ENCODE results near the gene SLFN12. TPM values are rescaled to one million over a fixed set of nuclear protein-coding genes. Genes with fewer than 3 reads are reported as not detected.
"Not testable (repeated sequence)": the region's sequence is repeated elsewhere in the genome, so short reads cannot be mapped to it uniquely, and the experiment has no call there.

The SLFN12 gene
- total RNA-seq, 1 experiment from 2014 or later: 12.7 TPM

DNA sequence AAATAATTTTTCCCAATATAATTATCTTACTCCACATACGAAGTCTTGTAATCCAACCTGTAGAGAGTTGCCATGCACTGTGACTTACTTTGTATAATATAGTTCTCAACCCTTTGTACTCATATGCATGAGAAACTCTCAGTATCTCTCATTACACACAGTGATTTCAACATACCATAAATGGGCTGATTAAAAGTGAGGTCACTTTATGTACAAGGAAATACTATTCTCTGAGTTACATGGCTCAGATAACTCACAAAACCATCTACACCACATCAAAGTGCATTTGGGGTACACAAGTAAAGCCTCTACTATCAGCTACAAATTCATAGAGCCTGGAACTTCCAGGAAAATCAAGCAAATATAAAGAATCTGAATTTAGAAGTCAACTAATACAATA lies 27.9 kb downstream of the SLFN12 start (continued):
- TF ChIP-seq NR1H2 (CRISPR knock-in tag; IDR thresholded peaks at IDR 0.05) (no peak), SP1 (CRISPR knock-in tag; conservative IDR thresholded peaks at IDR 0.05) (no peak), TEAD1 (CRISPR knock-in tag; IDR thresholded peaks at IDR 0.05) (no peak)
- TF ChIP-seq, protein P1, sequence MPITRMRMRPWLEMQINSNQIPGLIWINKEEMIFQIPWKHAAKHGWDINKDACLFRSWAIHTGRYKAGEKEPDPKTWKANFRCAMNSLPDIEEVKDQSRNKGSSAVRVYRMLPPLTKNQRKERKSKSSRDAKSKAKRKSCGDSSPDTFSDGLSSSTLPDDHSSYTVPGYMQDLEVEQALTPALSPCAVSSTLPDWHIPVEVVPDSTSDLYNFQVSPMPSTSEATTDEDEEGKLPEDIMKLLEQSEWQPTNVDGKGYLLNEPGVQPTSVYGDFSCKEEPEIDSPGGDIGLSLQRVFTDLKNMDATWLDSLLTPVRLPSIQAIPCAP (CRISPR knock-in tag; IDR thresholded peaks at IDR 0.05): no peak
- TF ChIP-seq, protein P2, sequence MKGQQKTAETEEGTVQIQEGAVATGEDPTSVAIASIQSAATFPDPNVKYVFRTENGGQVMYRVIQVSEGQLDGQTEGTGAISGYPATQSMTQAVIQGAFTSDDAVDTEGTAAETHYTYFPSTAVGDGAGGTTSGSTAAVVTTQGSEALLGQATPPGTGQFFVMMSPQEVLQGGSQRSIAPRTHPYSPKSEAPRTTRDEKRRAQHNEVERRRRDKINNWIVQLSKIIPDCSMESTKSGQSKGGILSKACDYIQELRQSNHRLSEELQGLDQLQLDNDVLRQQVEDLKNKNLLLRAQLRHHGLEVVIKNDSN (CRISPR knock-in tag; IDR thresholded peaks at IDR 0.05): no peak
- TF ChIP-seq, protein P3, sequence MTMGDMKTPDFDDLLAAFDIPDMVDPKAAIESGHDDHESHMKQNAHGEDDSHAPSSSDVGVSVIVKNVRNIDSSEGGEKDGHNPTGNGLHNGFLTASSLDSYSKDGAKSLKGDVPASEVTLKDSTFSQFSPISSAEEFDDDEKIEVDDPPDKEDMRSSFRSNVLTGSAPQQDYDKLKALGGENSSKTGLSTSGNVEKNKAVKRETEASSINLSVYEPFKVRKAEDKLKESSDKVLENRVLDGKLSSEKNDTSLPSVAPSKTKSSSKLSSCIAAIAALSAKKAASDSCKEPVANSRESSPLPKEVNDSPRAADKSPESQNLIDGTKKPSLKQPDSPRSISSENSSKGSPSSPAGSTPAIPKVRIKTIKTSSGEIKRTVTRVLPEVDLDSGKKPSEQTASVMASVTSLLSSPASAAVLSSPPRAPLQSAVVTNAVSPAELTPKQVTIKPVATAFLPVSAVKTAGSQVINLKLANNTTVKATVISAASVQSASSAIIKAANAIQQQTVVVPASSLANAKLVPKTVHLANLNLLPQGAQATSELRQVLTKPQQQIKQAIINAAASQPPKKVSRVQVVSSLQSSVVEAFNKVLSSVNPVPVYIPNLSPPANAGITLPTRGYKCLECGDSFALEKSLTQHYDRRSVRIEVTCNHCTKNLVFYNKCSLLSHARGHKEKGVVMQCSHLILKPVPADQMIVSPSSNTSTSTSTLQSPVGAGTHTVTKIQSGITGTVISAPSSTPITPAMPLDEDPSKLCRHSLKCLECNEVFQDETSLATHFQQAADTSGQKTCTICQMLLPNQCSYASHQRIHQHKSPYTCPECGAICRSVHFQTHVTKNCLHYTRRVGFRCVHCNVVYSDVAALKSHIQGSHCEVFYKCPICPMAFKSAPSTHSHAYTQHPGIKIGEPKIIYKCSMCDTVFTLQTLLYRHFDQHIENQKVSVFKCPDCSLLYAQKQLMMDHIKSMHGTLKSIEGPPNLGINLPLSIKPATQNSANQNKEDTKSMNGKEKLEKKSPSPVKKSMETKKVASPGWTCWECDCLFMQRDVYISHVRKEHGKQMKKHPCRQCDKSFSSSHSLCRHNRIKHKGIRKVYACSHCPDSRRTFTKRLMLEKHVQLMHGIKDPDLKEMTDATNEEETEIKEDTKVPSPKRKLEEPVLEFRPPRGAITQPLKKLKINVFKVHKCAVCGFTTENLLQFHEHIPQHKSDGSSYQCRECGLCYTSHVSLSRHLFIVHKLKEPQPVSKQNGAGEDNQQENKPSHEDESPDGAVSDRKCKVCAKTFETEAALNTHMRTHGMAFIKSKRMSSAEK (CRISPR knock-in tag; IDR thresholded peaks at IDR 0.05; ENCODE audit: borderline replicate concordance): no peak

DNA sequence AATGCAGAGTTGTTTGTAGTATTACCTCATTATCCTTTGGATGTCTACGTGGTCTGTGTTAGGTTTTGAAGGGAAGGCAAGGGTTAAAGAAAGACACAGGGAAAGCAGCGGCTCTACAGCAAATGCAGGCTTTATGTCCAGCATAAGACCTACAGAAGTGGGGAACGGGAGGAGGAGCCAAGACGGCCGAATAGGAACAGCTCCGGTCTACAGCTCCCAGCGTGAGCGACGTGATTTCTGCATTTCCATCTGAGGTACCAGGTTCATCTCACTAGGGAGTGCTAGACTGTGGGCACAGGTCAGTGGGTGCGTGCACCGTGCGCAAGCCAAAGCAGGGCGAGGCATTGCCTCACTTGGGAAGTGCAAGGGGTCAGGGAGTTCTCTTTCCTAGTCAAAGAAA lies 38.5 kb downstream of the SLFN12 start:
- DNase-seq (ENCODE audit: low spot score); ATAC-seq; CTCF ChIA-PET; H3K36me3 Mint-ChIP-seq; H3K27ac Mint-ChIP-seq; H3K4me3 Mint-ChIP-seq; POLR2A ChIA-PET: not testable (repeated sequence)
- H3K4me1 Mint-ChIP-seq: peaks cover 12% of the 10 kb centered on the region
- H3K9me3 Mint-ChIP-seq: peaks cover 14% of the 10 kb centered on the region
- peaks cover 16% of the 10 kb centered on the region for H3K27me3 Mint-ChIP-seq (ENCODE audit: low read depth)

DNA sequence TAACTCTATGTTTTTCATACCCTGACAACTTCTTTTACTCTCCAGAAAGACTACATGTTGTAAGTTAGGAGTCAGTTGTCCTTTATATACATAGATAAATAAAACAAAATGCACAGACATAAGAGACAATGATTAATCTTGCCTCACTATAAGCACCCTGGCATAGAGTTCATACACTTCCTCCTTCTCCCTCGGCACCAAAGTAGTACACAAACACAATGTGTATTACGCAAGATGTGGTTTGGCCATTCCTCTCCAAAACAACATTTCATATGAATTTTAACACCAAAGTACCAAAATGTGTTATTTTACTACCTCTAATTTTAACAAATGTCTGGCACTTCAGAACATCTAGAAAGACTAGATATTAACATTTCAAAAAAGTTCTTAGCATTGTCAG lies 41.6 kb downstream of the SLFN12 start:
- H3K4me3 Mint-ChIP-seq: no peak overlapping the region
- H3K27ac Mint-ChIP-seq: no peak overlapping the region
- ATAC-seq (no peak), DNase-seq (ENCODE audit: low spot score) (no peak)
- no peak for TF ChIP-seq RORB (CRISPR knock-in tag; IDR thresholded peaks at IDR 0.05)
- TF ChIP-seq, protein P1 (CRISPR knock-in tag; IDR thresholded peaks at IDR 0.05): no peak
- no peak for TF ChIP-seq ZNF396 (CRISPR knock-in tag; IDR thresholded peaks at IDR 0.05; ENCODE audit: borderline replicate concordance)
- TF ChIP-seq MXD4 (CRISPR knock-in tag; IDR thresholded peaks at IDR 0.05; ENCODE audit: borderline replicate concordance): no peak
- no peak for TF ChIP-seq FOXP1 (CRISPR knock-in tag; IDR thresholded peaks at IDR 0.05; ENCODE audit: borderline replicate concordance)
- TF ChIP-seq, protein P4, sequence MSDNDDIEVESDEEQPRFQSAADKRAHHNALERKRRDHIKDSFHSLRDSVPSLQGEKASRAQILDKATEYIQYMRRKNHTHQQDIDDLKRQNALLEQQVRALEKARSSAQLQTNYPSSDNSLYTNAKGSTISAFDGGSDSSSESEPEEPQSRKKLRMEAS (CRISPR knock-in tag; IDR thresholded peaks at IDR 0.05): no peak
- TF ChIP-seq, protein P5, sequence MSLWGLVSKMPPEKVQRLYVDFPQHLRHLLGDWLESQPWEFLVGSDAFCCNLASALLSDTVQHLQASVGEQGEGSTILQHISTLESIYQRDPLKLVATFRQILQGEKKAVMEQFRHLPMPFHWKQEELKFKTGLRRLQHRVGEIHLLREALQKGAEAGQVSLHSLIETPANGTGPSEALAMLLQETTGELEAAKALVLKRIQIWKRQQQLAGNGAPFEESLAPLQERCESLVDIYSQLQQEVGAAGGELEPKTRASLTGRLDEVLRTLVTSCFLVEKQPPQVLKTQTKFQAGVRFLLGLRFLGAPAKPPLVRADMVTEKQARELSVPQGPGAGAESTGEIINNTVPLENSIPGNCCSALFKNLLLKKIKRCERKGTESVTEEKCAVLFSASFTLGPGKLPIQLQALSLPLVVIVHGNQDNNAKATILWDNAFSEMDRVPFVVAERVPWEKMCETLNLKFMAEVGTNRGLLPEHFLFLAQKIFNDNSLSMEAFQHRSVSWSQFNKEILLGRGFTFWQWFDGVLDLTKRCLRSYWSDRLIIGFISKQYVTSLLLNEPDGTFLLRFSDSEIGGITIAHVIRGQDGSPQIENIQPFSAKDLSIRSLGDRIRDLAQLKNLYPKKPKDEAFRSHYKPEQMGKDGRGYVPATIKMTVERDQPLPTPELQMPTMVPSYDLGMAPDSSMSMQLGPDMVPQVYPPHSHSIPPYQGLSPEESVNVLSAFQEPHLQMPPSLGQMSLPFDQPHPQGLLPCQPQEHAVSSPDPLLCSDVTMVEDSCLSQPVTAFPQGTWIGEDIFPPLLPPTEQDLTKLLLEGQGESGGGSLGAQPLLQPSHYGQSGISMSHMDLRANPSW (CRISPR knock-in tag; conservative IDR thresholded peaks at IDR 0.05; ENCODE audit: low read depth): no peak
- TF ChIP-seq, protein P2 (CRISPR knock-in tag; IDR thresholded peaks at IDR 0.05): no peak
- TF ChIP-seq ZNF121 (CRISPR knock-in tag; IDR thresholded peaks at IDR 0.05): no peak
- TF ChIP-seq KAT7 (CRISPR knock-in tag; IDR thresholded peaks at IDR 0.05; ENCODE audit: borderline replicate concordance): no peak
- TF ChIP-seq, protein P6, sequence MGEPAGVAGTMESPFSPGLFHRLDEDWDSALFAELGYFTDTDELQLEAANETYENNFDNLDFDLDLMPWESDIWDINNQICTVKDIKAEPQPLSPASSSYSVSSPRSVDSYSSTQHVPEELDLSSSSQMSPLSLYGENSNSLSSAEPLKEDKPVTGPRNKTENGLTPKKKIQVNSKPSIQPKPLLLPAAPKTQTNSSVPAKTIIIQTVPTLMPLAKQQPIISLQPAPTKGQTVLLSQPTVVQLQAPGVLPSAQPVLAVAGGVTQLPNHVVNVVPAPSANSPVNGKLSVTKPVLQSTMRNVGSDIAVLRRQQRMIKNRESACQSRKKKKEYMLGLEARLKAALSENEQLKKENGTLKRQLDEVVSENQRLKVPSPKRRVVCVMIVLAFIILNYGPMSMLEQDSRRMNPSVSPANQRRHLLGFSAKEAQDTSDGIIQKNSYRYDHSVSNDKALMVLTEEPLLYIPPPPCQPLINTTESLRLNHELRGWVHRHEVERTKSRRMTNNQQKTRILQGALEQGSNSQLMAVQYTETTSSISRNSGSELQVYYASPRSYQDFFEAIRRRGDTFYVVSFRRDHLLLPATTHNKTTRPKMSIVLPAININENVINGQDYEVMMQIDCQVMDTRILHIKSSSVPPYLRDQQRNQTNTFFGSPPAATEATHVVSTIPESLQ (CRISPR knock-in tag; IDR thresholded peaks at IDR 0.05): no peak
- TF ChIP-seq, protein P7, sequence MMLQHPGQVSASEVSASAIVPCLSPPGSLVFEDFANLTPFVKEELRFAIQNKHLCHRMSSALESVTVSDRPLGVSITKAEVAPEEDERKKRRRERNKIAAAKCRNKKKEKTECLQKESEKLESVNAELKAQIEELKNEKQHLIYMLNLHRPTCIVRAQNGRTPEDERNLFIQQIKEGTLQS (CRISPR knock-in tag; conservative IDR thresholded peaks at IDR 0.05): no peak
- CTCF ChIA-PET: interaction anchor here (0.6 kb wide), 2 partner anchors 70 to 869 kb away, joined by 3 to 6 read pairs; no protein-coding TSS in a partner anchor
- peaks cover 7% of the 10 kb centered on the region for H3K36me3 Mint-ChIP-seq
- H3K27me3 Mint-ChIP-seq (ENCODE audit: low read depth): peaks cover 29% of the 10 kb centered on the region
- POLR2A ChIA-PET: no interaction called here
- peaks cover 17% of the 10 kb centered on the region for H3K4me1 Mint-ChIP-seq
- H3K9me3 Mint-ChIP-seq: peaks cover 14% of the 10 kb centered on the region
